ENCODE data around the gene CCDC160.
"Not testable (repeated sequence)": the region's sequence is repeated elsewhere in the genome, so short reads cannot be mapped to it uniquely, and the experiment has no call there.

Gene CCDC160

GRCh38 chrX:134236626-134237614 lies at the start of gene CCDC160:
CCDC160 (plus strand) TSS chrX:134237182; CDS start chrX:134244801, 7,619 bp downstream.
- no peak for DNase-seq (ENCODE audit: low read depth in 2 of 2)

DNA sequence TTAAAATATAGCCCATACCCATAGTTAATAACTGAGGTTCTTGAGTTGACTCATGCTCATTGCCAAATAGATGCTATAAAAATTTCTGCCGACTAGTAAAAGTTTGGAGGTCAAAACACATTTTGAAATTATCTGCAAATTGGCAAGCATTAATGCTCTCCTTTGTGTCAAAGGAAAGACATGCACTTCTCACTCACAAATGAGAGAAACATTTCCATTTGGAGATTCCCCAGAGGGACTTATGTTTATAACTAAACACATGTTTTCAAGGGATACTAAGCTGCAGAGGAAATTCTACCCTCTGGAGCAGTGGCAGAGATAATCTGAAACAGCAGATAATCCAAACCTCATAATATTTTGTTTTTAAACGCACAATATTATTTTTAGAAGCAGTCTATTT lies 45.7 kb upstream of the CCDC160 start:
- DNase-seq (ENCODE audit: low read depth in 2 of 2): no peak

DNA sequence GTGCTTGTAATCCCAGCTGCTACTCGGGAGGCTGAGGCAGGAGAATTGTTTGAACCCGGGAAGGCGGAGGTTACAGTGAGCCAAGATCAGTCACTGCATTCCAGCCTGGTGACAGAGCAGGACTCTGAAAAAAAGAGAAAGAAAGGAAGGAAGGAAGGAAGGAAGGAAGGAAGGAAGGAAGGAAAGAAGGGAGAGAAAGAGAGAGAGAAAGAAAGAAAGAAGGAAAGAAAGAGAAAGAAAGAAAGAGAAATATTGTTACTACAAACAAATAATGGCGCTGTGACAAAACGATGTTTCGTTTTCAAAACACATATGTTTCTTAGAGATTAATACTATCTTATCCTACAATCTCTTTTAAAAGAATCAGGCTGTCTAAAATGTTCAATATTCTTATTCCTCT lies 42.1 kb upstream of the CCDC160 start:
- DNase-seq (ENCODE audit: low read depth in 2 of 2): no peak

GRCh38 chrX:134202561-134202960 lies 34.4 kb upstream of the CCDC160 start:
- no peak for DNase-seq (ENCODE audit: low read depth in 2 of 2)

DNA sequence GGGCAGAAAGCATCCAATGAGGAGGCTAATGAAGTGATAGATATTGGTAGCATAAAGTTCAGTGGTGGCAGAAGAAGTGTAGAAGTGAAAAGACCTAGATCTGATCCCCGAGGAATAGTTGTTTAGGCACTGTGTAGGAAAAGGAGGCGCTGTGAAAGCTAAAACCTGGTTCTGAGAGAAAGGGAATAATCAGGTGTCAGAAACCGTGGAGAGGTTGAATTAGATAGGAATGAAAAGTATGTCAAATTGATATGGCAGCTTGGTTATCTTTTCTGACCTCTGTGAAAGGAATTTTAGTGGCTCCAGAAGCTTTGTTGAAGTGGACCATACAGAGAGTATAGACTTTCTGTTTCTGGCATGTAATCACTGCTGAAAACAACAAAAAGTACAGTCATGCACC lies 30.8 kb upstream of the CCDC160 start:
- DNase-seq (ENCODE audit: low read depth in 2 of 2): no peak

- no peak for DNase-seq (ENCODE audit: low read depth in 2 of 2)
Observed at GRCh38 chrX:134210465-134210864, 26.5 kb upstream of the CCDC160 start.

GRCh38 chrX:134235236-134235635 lies 1.7 kb upstream of the CCDC160 start:
- DNase-seq (ENCODE audit: low read depth in 2 of 2): no peak

DNA sequence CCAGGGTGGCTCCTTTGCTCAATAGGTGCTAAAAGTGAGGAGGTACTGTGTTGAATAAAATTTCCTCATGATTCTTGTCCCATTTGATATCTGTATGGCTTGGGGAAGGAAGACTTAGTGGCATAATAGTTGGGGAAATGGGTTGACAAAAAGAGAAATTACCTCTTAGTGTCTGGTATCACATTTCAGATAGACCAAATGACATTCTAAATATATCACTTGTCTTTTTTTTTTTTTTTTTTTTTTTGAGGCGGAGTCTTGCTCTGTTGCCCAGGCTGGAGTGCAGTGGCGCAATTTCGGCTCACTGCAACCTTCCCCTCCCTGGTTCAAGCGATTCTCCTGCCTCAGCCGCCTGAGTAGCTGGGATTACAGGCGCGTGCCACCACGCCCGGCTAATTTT lies 1.2 kb downstream of the CCDC160 start:
- DNase-seq (ENCODE audit: low read depth in 2 of 2): not testable (repeated sequence)

GRCh38 chrX:134239016-134239415 lies 2.0 kb downstream of the CCDC160 start:
- DNase-seq (ENCODE audit: low read depth in 2 of 2): no peak

DNA sequence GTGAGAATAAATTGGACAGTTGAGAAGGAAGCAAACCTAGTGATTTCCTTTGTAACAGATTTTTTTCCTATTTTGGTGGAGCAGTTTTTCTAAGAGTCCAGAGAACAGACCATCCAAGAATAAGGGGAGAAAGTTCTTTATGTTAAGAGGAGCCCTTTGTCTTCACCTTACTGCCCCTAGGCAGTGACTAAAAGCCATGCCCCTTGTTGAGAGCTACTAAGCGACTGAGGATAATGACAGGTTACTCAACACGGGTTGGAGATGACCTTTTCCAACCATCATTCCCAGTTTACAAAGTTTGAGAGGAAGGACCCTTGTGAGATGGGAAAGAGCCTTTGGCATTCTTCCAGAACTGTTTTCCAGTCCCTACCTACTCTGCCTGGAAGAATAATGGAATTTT lies 3.2 kb downstream of the CCDC160 start:
- no peak for DNase-seq (ENCODE audit: low read depth in 2 of 2)

GRCh38 chrX:134241960-134242619 lies 5.1 kb downstream of the CCDC160 start:
- DNase-seq (ENCODE audit: low read depth in 2 of 2): no peak

GRCh38 chrX:134244043-134244442 lies 7.1 kb downstream of the CCDC160 start:
- DNase-seq (ENCODE audit: low read depth in 2 of 2): no peak

GRCh38 chrX:134246282-134246681 lies 9.3 kb downstream of the CCDC160 start:
- DNase-seq (ENCODE audit: low read depth in 2 of 2): no peak

GRCh38 chrX:134247492-134247891 lies 10.5 kb downstream of the CCDC160 start:
- DNase-seq (ENCODE audit: low read depth in 2 of 2): no peak

DNA sequence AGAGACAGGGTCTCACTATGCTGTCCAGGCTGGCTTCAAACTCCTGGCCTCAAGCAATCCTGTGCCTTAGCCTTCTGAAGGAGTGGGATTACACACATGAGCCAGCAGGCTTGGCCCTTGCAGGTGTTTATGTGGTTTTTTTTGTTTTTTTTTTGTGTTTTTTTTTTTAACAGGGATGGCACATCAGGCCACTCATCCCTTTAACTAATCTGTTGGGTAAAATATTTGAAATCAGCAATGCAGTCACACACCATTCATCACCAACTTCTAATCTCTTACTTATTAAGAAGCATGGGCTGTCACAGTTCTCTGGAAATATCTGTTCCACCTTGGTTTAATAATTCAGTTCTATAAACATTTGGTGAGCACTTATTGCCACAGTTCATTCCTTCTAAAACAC lies 12.3 kb downstream of the CCDC160 start:
- DNase-seq (ENCODE audit: low read depth in 2 of 2): no peak

DNA sequence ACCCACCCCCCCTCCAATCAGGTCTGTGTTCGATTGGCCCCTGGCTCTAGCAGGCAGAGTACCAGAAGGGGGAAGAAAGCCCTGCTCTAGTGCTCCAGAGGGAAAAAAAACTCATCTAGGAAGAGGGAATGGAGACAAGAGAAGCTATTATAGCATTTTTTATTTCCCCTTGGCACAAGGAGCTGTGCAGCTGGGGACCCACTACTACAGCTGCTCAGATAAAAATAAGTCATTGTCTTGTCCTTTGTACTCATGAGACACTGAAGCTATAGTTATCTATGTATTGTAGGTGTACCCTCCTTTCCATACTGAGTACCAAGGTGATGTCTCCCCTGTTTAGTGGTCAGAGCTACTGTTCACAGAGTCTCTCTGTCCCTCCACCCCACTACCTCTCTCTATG lies 14.3 kb downstream of the CCDC160 start:
- DNase-seq (ENCODE audit: low read depth in 2 of 2): no peak

DNA sequence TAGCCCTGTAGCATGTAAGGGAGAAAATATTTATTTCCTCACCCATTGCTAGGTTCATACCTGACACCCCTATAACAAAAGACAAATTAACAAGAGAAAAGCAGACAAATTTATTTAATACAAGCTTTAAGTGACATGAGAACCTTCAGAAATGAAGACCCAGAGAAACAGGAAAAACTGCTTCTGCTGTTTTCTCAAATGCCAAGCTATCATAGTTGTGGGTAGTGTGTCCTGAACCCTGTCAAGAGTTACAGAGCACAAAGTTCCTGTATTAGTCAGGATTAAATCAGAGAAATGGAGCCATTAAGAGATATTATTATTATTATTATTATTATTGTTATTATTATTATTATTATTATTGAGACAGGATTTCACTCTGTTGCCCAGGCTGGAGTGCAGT lies 17.5 kb downstream of the CCDC160 start:
- no peak for DNase-seq (ENCODE audit: low read depth in 2 of 2)

GRCh38 chrX:134255555-134255954 lies 18.6 kb downstream of the CCDC160 start:
- DNase-seq (ENCODE audit: low read depth in 2 of 2): no peak

GRCh38 chrX:134256684-134257083 lies 19.7 kb downstream of the CCDC160 start:
- DNase-seq (ENCODE audit: low read depth in 2 of 2): no peak

- DNase-seq (ENCODE audit: low read depth in 2 of 2): no peak
Observed at GRCh38 chrX:134258202-134258601, 21.2 kb downstream of the CCDC160 start.

- DNase-seq (ENCODE audit: low read depth in 2 of 2): not testable (repeated sequence)
Observed at GRCh38 chrX:134285934-134286333, 49.0 kb downstream of the CCDC160 start.

DNA sequence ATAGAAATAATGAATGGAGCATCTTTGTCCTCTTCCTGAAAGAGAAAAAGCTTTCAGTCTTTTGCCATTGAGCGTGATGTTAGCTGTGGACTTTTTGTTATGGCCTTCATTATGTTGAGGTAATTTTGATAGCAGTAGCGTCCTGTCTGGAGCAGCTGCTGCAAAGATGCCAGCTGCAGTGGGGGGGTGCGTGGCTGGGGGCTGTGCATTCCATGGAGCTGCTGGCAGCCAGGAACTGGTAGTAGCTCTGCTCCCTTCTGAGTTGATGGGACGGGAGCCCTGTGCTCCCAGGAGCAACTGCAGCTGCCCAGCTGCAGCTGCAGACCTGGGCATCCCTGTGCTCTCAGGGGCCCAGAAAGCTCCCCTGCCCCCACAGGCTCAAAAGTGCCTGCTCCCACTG lies 50.4 kb downstream of the CCDC160 start:
- DNase-seq (ENCODE audit: low read depth in 2 of 2): no peak

GRCh38 chrX:134294548-134294947 lies 57.6 kb downstream of the CCDC160 start:
- DNase-seq (ENCODE audit: low read depth in 2 of 2): no peak
